A549 (cell line): ENCODE results near the gene MANF. TPM values are rescaled to one million over a fixed set of nuclear protein-coding genes. Genes with fewer than 3 reads are reported as not detected.

Experiments
- ATAC-seq, 2 experiments: fragments of 200-7000 bp in 1 of 2; fragments of >200 bp in 1 of 2; cut with Nextera tagmentation in 1 of 2; cut with Tn5 transposase in 1 of 2; 3 replicates each; pipeline versions ENCODE4 v1.8.0 to v1.9.1; 2018 to 2020; ENCODE audit warnings: mild to moderate bottlenecking in 1 of 2, moderate library complexity in 1 of 2
- CTCF ChIA-PET: fragments of 300-600 bp; sonication (Branson Sonifier 250); formaldehyde crosslinking; extraction: SDS; loops from one replicate; lab custom pipeline; 2021; ENCODE audit warnings: antibody characterized with exemption, inconsistent platforms; lab: Yijun Ruan, JAX
- POLR2A ChIA-PET: fragments of 350-600 bp; formaldehyde crosslinking; extraction: SDS; loops from one replicate; lab custom pipeline; 2021; ENCODE audit warnings: antibody characterized with exemption, inconsistent platforms; lab: Yijun Ruan, JAX
- DNase-seq, 2 experiments: peaks; one replicate each; pipeline versions ENCODE4 v3.0.0 to v3.0.0-alpha.2; 2011 to 2016; ENCODE audit warnings: low read depth in 1 of 2, low spot score in 1 of 2
- FAIRE-seq: peaks from 2 replicates; lab custom pipeline; 2011; peaks lifted over from hg19 to GRCh38; lab: Jason Lieb, UNC
- H3K27ac ChIP-seq, 2 experiments: fragments of >200 bp; sonication (Bioruptor Twin); formaldehyde crosslinking; 3 replicates each; pipeline ENCODE4 v1.5.1; 2016 to 2017
- H3K4me1 ChIP-seq: fragments of >200 bp; sonication (Bioruptor Twin); formaldehyde crosslinking; 3 replicates; pipeline ENCODE4 v1.6.1; 2016
- H3K4me2 ChIP-seq: fragments of >200 bp; sonication (Bioruptor Twin); formaldehyde crosslinking; 3 replicates; pipeline ENCODE4 v1.6.1; 2016
- H3K4me3 ChIP-seq: fragments of >200 bp; sonication (Bioruptor Twin); formaldehyde crosslinking; 3 replicates; pipeline ENCODE4 v1.5.1; 2016
- H3K9me3 ChIP-seq: fragments of >200 bp; sonication (Bioruptor Twin); formaldehyde crosslinking; 3 replicates; pipeline ENCODE4 v1.6.1; 2016
- BHLHE40 ChIP-seq: IDR thresholded peaks from 2 replicates; pipeline ENCODE4 v1.6.1; 2012; ENCODE audit warnings: low read depth, low read length, inconsistent platforms
- CBX8 ChIP-seq: fragments of 200-600 bp; sonication (generic); IDR thresholded peaks from 2 replicates; pipeline ENCODE4 v1.6.1; 2016
- CEBPB ChIP-seq, 2 experiments: fragments of >200 bp in 1 of 2; sonication (Bioruptor Twin) in 1 of 2; formaldehyde crosslinking in 1 of 2; IDR thresholded peaks; 2 replicates each; pipeline ENCODE4 v1.6.1; 2012 to 2016
- EHF ChIP-seq: fragments of 250-450 bp; sonication (Bioruptor Pico); IDR thresholded peaks from 2 replicates; pipeline ENCODE4 v1.5.0; 2020; ENCODE audit warnings: mild to moderate bottlenecking
- EP300 ChIP-seq, 2 experiments: fragments of >200 bp; sonication (Bioruptor Twin); formaldehyde crosslinking; IDR thresholded peaks; 2 replicates in 1 of 2; 3 replicates in 1 of 2; pipeline ENCODE4 v1.6.1; 2016 to 2017
- FOSL2 ChIP-seq, 2 experiments: fragments of 450-650 bp in 1 of 2; fragments of >200 bp in 1 of 2; sonication (Bioruptor Twin) in 1 of 2; formaldehyde crosslinking; IDR thresholded peaks; 2 replicates each; pipeline versions ENCODE4 v1.5.0 to v1.6.1; 2016 to 2020; ENCODE audit warnings: mild to moderate bottlenecking in 1 of 2, moderate library complexity in 1 of 2
- HOXA7 ChIP-seq: fragments of 250-450 bp; sonication (Bioruptor Pico); IDR thresholded peaks from 2 replicates; pipeline ENCODE4 v1.5.0; 2020; ENCODE audit warnings: mild to moderate bottlenecking, moderate library complexity
- JUNB ChIP-seq: fragments of >200 bp; sonication (Bioruptor Twin); formaldehyde crosslinking; IDR thresholded peaks from 2 replicates; pipeline ENCODE4 v1.6.1; 2016
- MAZ ChIP-seq: fragments of 150-350 bp; IDR thresholded peaks from 2 replicates; pipeline ENCODE4 v1.6.1; 2014; ENCODE audit warnings: antibody characterized with exemption, low read depth, low read length, borderline replicate concordance
- MYC ChIP-seq: IDR thresholded peaks from 2 replicates; pipeline ENCODE4 v1.6.1; 2012; ENCODE audit warnings: mild to moderate bottlenecking, inconsistent platforms, low read length, improper control_type of control experiment, borderline replicate concordance
- NPAS2 ChIP-seq: fragments of 250-450 bp; sonication (Bioruptor Pico); IDR thresholded peaks from 2 replicates; pipeline ENCODE4 v1.8.0; 2022; ENCODE audit warnings: mild to moderate bottlenecking, moderate library complexity, borderline replicate concordance
- POLR2AphosphoS2 ChIP-seq: conservative IDR thresholded peaks from 2 replicates; pipeline ENCODE4 v1.6.1; 2012; ENCODE audit warnings: low read length, improper control_type of control experiment, inconsistent platforms
- RARB ChIP-seq: fragments of 250-450 bp; sonication (Bioruptor Pico); IDR thresholded peaks from 2 replicates; pipeline ENCODE4 v1.8.0; 2021; ENCODE audit warnings: mild to moderate bottlenecking, moderate library complexity
- RCOR1 ChIP-seq: fragments of 150-350 bp; IDR thresholded peaks from 2 replicates; pipeline ENCODE4 v1.6.1; 2014; ENCODE audit warnings: antibody characterized with exemption, low read length, low read depth
- SMC3 ChIP-seq: fragments of >200 bp; sonication (Bioruptor Twin); formaldehyde crosslinking; IDR thresholded peaks from 3 replicates; pipeline ENCODE4 v1.6.1; 2018; ENCODE audit warnings: inconsistent platforms
- ZNF302 ChIP-seq: fragments of 250-450 bp; sonication (Bioruptor Pico); IDR thresholded peaks from 2 replicates; pipeline ENCODE4 v1.9.0; 2021; ENCODE audit warnings: inconsistent platforms, mild to moderate bottlenecking, moderate library complexity
- WGBS: methylation state at CpG from one replicate; pipeline ENCODE4 v1.1.6; 2017; ENCODE audit errors: missing lambda C conversion rate; 5-methylcytosine and 5-hydroxymethylcytosine counted together
- polyA plus RNA-seq, 4 experiments: library from polyadenylated mRNA; depleted of rRNA in 3 of 4; stranded (reverse); fragments of >200 nt; fragmentation: RNase III in 1 of 4; extraction: RNeasy Plus Mini Kit Qiagen cat#74134 plus additional on column Dnase treatment in 1 of 4; gene quantifications; 2 replicates in 3 of 4; 3 replicates in 1 of 4; pipeline ENCODE4 v1.2.3, GENCODE V29; 2011 to 2017
- TF ChIP-seq, protein P1 (sequence below): fragments of 450-650 bp; IDR thresholded peaks from 2 replicates; pipeline ENCODE4 v1.6.1; 2014; ENCODE audit warnings: antibody characterized with exemption
- TF ChIP-seq, protein P2 (sequence below): IDR thresholded peaks from 2 replicates; pipeline ENCODE4 v1.6.1; 2012
- TF ChIP-seq, protein P3 (sequence below): fragments of 250-450 bp; sonication (Bioruptor Pico); IDR thresholded peaks from 2 replicates; pipeline ENCODE4 v1.5.0; 2020; ENCODE audit warnings: low read depth, mild to moderate bottlenecking, moderate library complexity
- TF ChIP-seq, protein P4 (sequence below): fragments of 250-450 bp; sonication (Bioruptor Pico); IDR thresholded peaks from 2 replicates; pipeline ENCODE4 v1.5.0; 2021; ENCODE audit warnings: mild to moderate bottlenecking, moderate library complexity, borderline replicate concordance

The MANF gene
- polyA plus RNA-seq, 2 of the 4 experiments (the other 2 are of a cell fraction): 67.8 to 84.9 TPM

DNA sequence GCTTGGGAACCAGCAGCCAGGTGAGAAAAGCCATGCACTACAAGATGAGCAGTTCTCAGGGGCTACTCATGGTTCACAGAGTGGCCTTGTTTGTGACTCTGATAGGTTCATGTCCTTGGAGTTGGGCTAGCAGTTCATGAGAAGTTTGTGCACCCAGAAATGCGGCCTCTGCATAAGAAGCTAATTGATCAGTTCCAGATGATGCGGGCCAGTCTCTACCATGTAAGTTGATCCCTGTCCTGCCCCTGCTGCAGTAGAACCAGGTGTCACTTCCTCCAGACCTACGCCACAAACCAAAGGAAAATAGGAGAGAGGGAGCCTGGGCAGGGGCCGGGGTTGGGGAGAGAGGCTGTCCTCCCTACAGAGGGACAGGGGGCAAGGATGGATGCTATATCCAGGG lies 27.2 kb upstream of the MANF start:
- Histone ChIP-seq H3K27ac (no peak overlapping the region), H3K4me1 (no peaks in the 10 kb centered on the region), H3K4me2 (no peak overlapping the region), H3K9me3 (no peaks in the 10 kb centered on the region), H3K4me3 (no peak overlapping the region)
- ATAC-seq (no peak), FAIRE-seq (no peak), DNase-seq (no peak)
- TF ChIP-seq, protein P1, sequence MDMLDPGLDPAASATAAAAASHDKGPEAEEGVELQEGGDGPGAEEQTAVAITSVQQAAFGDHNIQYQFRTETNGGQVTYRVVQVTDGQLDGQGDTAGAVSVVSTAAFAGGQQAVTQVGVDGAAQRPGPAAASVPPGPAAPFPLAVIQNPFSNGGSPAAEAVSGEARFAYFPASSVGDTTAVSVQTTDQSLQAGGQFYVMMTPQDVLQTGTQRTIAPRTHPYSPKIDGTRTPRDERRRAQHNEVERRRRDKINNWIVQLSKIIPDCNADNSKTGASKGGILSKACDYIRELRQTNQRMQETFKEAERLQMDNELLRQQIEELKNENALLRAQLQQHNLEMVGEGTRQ: no peak
- no peak for TF ChIP-seq MYC
- no peak for TF ChIP-seq MAZ
- no peak for TF ChIP-seq BHLHE40
- TF ChIP-seq RCOR1: no peak
- TF ChIP-seq SMC3: no peak
- TF ChIP-seq, protein P2, sequence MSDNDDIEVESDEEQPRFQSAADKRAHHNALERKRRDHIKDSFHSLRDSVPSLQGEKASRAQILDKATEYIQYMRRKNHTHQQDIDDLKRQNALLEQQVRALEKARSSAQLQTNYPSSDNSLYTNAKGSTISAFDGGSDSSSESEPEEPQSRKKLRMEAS: no peak
- TF ChIP-seq CEBPB (IDR thresholded peaks at IDR 0.05): no peak
- no peak for TF ChIP-seq JUNB
- TF ChIP-seq ZNF302: no peak
- TF ChIP-seq NPAS2 (CRISPR knock-in tag): no peak
- CTCF ChIA-PET: interaction anchor here (0.5 to 1.3 kb wide), 4 partner anchors 13 to 258 kb away, joined by 3 to 5 read pairs (median 4); no protein-coding TSS in a partner anchor
- POLR2A ChIA-PET: no interaction called here
- 67% methylated on average over 3 of the region's 4 CpGs for WGBS

DNA sequence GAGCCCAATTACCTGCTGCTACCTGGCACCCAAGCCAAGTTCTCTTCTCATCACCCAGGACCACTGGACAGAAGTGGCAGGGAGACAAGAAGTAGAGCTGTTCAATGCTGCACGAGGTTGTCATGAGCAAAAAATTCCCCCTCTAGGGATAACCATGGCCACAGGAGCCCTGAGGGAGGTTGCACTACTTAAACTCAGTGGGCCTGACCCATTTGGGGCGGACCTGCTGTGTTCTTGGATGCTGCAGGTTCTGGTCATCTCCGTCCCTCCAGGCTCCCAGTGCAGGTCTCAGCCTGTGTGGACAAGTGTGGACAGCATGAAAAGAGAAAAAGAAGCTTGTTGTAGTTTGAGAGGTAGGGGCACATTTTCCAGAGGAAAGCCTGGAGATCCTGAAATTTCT lies 26.1 kb upstream of the MANF start:
- ChIA-PET CTCF (interaction anchor here (0.6 to 2.3 kb wide), 7 partner anchors 13 to 746 kb away, joined by 3 to 13 read pairs (median 4); no protein-coding TSS in a partner anchor), POLR2A (no interaction called here)
- WGBS: 25% methylated on average over 3 of the region's 3 CpGs
- Histone ChIP-seq H3K27ac (no peak overlapping the region), H3K9me3 (no peaks in the 10 kb centered on the region), H3K4me2 (no peak overlapping the region), H3K4me1 (no peaks in the 10 kb centered on the region), H3K4me3 (no peak overlapping the region)
- ATAC-seq (no peak), DNase-seq (no peak), FAIRE-seq (no peak)
- TF ChIP-seq, protein P3, sequence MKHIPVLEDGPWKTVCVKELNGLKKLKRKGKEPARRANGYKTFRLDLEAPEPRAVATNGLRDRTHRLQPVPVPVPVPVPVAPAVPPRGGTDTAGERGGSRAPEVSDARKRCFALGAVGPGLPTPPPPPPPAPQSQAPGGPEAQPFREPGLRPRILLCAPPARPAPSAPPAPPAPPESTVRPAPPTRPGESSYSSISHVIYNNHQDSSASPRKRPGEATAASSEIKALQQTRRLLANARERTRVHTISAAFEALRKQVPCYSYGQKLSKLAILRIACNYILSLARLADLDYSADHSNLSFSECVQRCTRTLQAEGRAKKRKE (CRISPR knock-in tag): no peak
- TF ChIP-seq EHF (CRISPR knock-in tag) (no peak), FOSL2 (IDR thresholded peaks at IDR 0.05) (no peak), FOSL2 (CRISPR knock-in tag; IDR thresholded peaks at IDR 0.05) (no peak), CBX8 (no peak), POLR2AphosphoS2 (no peak), RARB (CRISPR knock-in tag) (no peak), HOXA7 (no peak), EP300 (IDR thresholded peaks at IDR 0.05) (no peak)
- TF ChIP-seq, protein P1: no peak
- TF ChIP-seq, protein P4, sequence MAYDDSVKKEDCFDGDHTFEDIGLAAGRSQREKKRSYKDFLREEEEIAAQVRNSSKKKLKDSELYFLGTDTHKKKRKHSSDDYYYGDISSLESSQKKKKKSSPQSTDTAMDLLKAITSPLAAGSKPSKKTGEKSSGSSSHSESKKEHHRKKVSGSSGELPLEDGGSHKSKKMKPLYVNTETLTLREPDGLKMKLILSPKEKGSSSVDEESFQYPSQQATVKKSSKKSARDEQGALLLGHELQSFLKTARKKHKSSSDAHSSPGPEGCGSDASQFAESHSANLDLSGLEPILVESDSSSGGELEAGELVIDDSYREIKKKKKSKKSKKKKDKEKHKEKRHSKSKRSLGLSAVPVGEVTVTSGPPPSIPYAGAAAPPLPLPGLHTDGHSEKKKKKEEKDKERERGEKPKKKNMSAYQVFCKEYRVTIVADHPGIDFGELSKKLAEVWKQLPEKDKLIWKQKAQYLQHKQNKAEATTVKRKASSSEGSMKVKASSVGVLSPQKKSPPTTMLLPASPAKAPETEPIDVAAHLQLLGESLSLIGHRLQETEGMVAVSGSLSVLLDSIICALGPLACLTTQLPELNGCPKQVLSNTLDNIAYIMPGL (CRISPR knock-in tag): no peak
